Measurements from ENCODE around the gene WDR47.
"Not testable (repeated sequence)": the region's sequence is repeated elsewhere in the genome, so short reads cannot be mapped to it uniquely, and the experiment has no call there.

The WDR47 gene

GRCh38 chr1:109029493-109029892 lies 12.4 kb downstream of the WDR47 start:
- not testable (repeated sequence) for H3K27ac ChIP-seq (ENCODE audit: low read length, poor library complexity, severe bottlenecking); H3K14ac ChIP-seq (ENCODE audit: low read length in 2 of 2); H3K9ac ChIP-seq (ENCODE audit: low read length); H3K23ac ChIP-seq (ENCODE audit: low read length in 2 of 2); H2AFZ ChIP-seq (ENCODE audit: low read depth, low read length); H3K4me3 ChIP-seq (ENCODE audit: insufficient read depth in 1 of 2, low read depth in 1 of 2, low read length in 2 of 2); H2BK12ac ChIP-seq (ENCODE audit: low read length in 2 of 2); H3K9me3 ChIP-seq (ENCODE audit: control insufficient read depth, low read length); DNase-seq; H3K4me2 ChIP-seq (ENCODE audit: low read length, poor library complexity, severe bottlenecking); H3K36me3 ChIP-seq (ENCODE audit: control insufficient read depth in 1 of 2, insufficient read depth in 2 of 2, low read depth in 1 of 2, low read length in 2 of 2); H2BK120ac ChIP-seq (ENCODE audit: low read depth, low read length); H3K27me3 ChIP-seq (ENCODE audit: control insufficient read depth in 1 of 2, insufficient read depth in 1 of 2, low read length in 2 of 2); H2AK5ac ChIP-seq (ENCODE audit: low read length, severe bottlenecking); H4K91ac ChIP-seq (ENCODE audit: low read length); H3K4me1 ChIP-seq (ENCODE audit: control insufficient read depth, insufficient read depth, low read depth, low read length); H3K18ac ChIP-seq (ENCODE audit: low read depth in 1 of 2, low read length in 2 of 2); H4K8ac ChIP-seq (ENCODE audit: low read length); H2BK5ac ChIP-seq (ENCODE audit: low read depth, low read length, poor library complexity, severe bottlenecking); H3K4ac ChIP-seq (ENCODE audit: low read depth in 1 of 2, low read length in 2 of 2); H2BK15ac ChIP-seq (ENCODE audit: low read depth, poor library complexity, severe bottlenecking)
- peaks cover 17% of the 10 kb centered on the region for H3K79me1 ChIP-seq (replicated peaks; ENCODE audit: low read length, poor library complexity, severe bottlenecking)
- WGBS = 100% methylated on average over 5 of the region's 8 CpGs

GRCh38 chr1:109027841-109028240 lies 14.1 kb downstream of the WDR47 start:
- Histone ChIP-seq H3K9ac (ENCODE audit: low read length) (no peak overlapping the region), H2BK15ac (ENCODE audit: low read depth, poor library complexity, severe bottlenecking) (no peak overlapping the region), H3K27me3 (ENCODE audit: control insufficient read depth in 1 of 2, insufficient read depth in 1 of 2, low read length in 2 of 2) (no peaks in the 10 kb centered on the region), H4K91ac (ENCODE audit: low read length) (no peak overlapping the region), H3K4me3 (ENCODE audit: insufficient read depth in 1 of 2, low read depth in 1 of 2, low read length in 2 of 2) (no peak overlapping the region), H4K8ac (ENCODE audit: low read length) (no peak overlapping the region), H2BK120ac (ENCODE audit: low read depth, low read length) (no peak overlapping the region), H3K4ac (ENCODE audit: low read depth in 1 of 2, low read length in 2 of 2) (no peak overlapping the region), H3K9me3 (ENCODE audit: control insufficient read depth, low read length) (no peaks in the 10 kb centered on the region), H3K79me1 (replicated peaks; ENCODE audit: low read length, poor library complexity, severe bottlenecking) (peaks cover 19% of the 10 kb centered on the region), H3K23ac (ENCODE audit: low read length in 2 of 2) (no peak overlapping the region), H3K14ac (ENCODE audit: low read length in 2 of 2) (no peak overlapping the region), H2BK5ac (ENCODE audit: low read depth, low read length, poor library complexity, severe bottlenecking) (no peak overlapping the region), H3K18ac (ENCODE audit: low read depth in 1 of 2, low read length in 2 of 2) (peak overlapping the region in 1 of 2 experiments; percentile 24), H3K36me3 (ENCODE audit: control insufficient read depth in 1 of 2, insufficient read depth in 2 of 2, low read depth in 1 of 2, low read length in 2 of 2) (no peaks in the 10 kb centered on the region), H2AFZ (ENCODE audit: low read depth, low read length) (no peak overlapping the region), H3K27ac (ENCODE audit: low read length, poor library complexity, severe bottlenecking) (no peak overlapping the region), H2AK5ac (ENCODE audit: low read length, severe bottlenecking) (no peak overlapping the region), H3K4me2 (ENCODE audit: low read length, poor library complexity, severe bottlenecking) (no peak overlapping the region), H2BK12ac (ENCODE audit: low read length in 2 of 2) (no peak overlapping the region), H3K4me1 (ENCODE audit: control insufficient read depth, insufficient read depth, low read depth, low read length) (peaks cover 4% of the 10 kb centered on the region)
- no peak for DNase-seq

- H3K79me1 ChIP-seq (replicated peaks; ENCODE audit: low read length, poor library complexity, severe bottlenecking) = peaks cover 16% of the 10 kb centered on the region
- WGBS = 52% methylated on average over 6 of the region's 6 CpGs
- H4K8ac ChIP-seq (ENCODE audit: low read length) = no peak overlapping the region
Observed at GRCh38 chr1:109025694-109026093, 16.2 kb downstream of the WDR47 start.

GRCh38 chr1:109024646-109025045 lies 17.3 kb downstream of the WDR47 start:
- Histone ChIP-seq H3K9ac (ENCODE audit: low read length) (no peak overlapping the region), H3K4ac (ENCODE audit: low read depth in 1 of 2, low read length in 2 of 2) (no peak overlapping the region), H2BK15ac (ENCODE audit: low read depth, poor library complexity, severe bottlenecking) (no peak overlapping the region), H3K4me1 (ENCODE audit: control insufficient read depth, insufficient read depth, low read depth, low read length) (peaks cover 3% of the 10 kb centered on the region), H3K27ac (ENCODE audit: low read length, poor library complexity, severe bottlenecking) (no peak overlapping the region), H2AFZ (ENCODE audit: low read depth, low read length) (no peak overlapping the region), H2BK12ac (ENCODE audit: low read length in 2 of 2) (no peak overlapping the region), H3K18ac (ENCODE audit: low read depth in 1 of 2, low read length in 2 of 2) (no peak overlapping the region), H3K79me1 (replicated peaks; ENCODE audit: low read length, poor library complexity, severe bottlenecking) (peaks cover 16% of the 10 kb centered on the region), H3K9me3 (ENCODE audit: control insufficient read depth, low read length) (no peaks in the 10 kb centered on the region), H4K8ac (ENCODE audit: low read length) (no peak overlapping the region), H3K23ac (ENCODE audit: low read length in 2 of 2) (no peak overlapping the region), H3K4me2 (ENCODE audit: low read length, poor library complexity, severe bottlenecking) (no peak overlapping the region), H4K91ac (ENCODE audit: low read length) (no peak overlapping the region), H3K14ac (ENCODE audit: low read length in 2 of 2) (no peak overlapping the region), H3K27me3 (ENCODE audit: control insufficient read depth in 1 of 2, insufficient read depth in 1 of 2, low read length in 2 of 2) (no peaks in the 10 kb centered on the region), H3K4me3 (ENCODE audit: insufficient read depth in 1 of 2, low read depth in 1 of 2, low read length in 2 of 2) (no peak overlapping the region), H2AK5ac (ENCODE audit: low read length, severe bottlenecking) (no peak overlapping the region), H3K36me3 (ENCODE audit: control insufficient read depth in 1 of 2, insufficient read depth in 2 of 2, low read depth in 1 of 2, low read length in 2 of 2) (peaks cover 0 to 14% of the 10 kb centered on the region in 2 experiments), H2BK120ac (ENCODE audit: low read depth, low read length) (no peak overlapping the region), H2BK5ac (ENCODE audit: low read depth, low read length, poor library complexity, severe bottlenecking) (no peak overlapping the region)
- 82% methylated on average over 2 of the region's 2 CpGs for WGBS
- DNase-seq = peak; percentile 69

More at GRCh38 chr1:109025694-109026093, 16.2 kb downstream of the WDR47 start:
- Histone ChIP-seq H2AFZ (ENCODE audit: low read depth, low read length) (no peak overlapping the region), H3K4me2 (ENCODE audit: low read length, poor library complexity, severe bottlenecking) (no peak overlapping the region), H2BK5ac (ENCODE audit: low read depth, low read length, poor library complexity, severe bottlenecking) (no peak overlapping the region), H3K14ac (ENCODE audit: low read length in 2 of 2) (no peak overlapping the region), H3K4me3 (ENCODE audit: insufficient read depth in 1 of 2, low read depth in 1 of 2, low read length in 2 of 2) (no peak overlapping the region), H2BK120ac (ENCODE audit: low read depth, low read length) (no peak overlapping the region), H3K4ac (ENCODE audit: low read depth in 1 of 2, low read length in 2 of 2) (no peak overlapping the region), H3K9me3 (ENCODE audit: control insufficient read depth, low read length) (no peaks in the 10 kb centered on the region), H3K18ac (ENCODE audit: low read depth in 1 of 2, low read length in 2 of 2) (no peak overlapping the region), H3K27me3 (ENCODE audit: control insufficient read depth in 1 of 2, insufficient read depth in 1 of 2, low read length in 2 of 2) (no peaks in the 10 kb centered on the region), H3K9ac (ENCODE audit: low read length) (no peak overlapping the region), H3K36me3 (ENCODE audit: control insufficient read depth in 1 of 2, insufficient read depth in 2 of 2, low read depth in 1 of 2, low read length in 2 of 2) (peaks cover 0 to 9% of the 10 kb centered on the region in 2 experiments), H4K91ac (ENCODE audit: low read length) (no peak overlapping the region), H3K4me1 (ENCODE audit: control insufficient read depth, insufficient read depth, low read depth, low read length) (peaks cover 3% of the 10 kb centered on the region), H2BK12ac (ENCODE audit: low read length in 2 of 2) (no peak overlapping the region), H2BK15ac (ENCODE audit: low read depth, poor library complexity, severe bottlenecking) (no peak overlapping the region), H3K27ac (ENCODE audit: low read length, poor library complexity, severe bottlenecking) (no peak overlapping the region), H2AK5ac (ENCODE audit: low read length, severe bottlenecking) (no peak overlapping the region), H3K23ac (ENCODE audit: low read length in 2 of 2) (no peak overlapping the region)
- peak; percentile 80 for DNase-seq
